OCI-M1 (cell line): ENCODE measurements around the gene DCDC2.
A peak's percentile ranks its signal among the peaks of the same experiment; 100 is the strongest.
"Not testable (repeated sequence)": the region's sequence is repeated elsewhere in the genome, so short reads cannot be mapped to it uniquely, and the experiment has no call there.

Source experiments
- DNase-seq: peaks from one replicate; lab custom pipeline; 2025; lab: John Stamatoyannopoulos, UW

Gene DCDC2

GRCh38 chr6:24324617-24325016 lies 33.2 kb downstream of the DCDC2 start:
- DNase-seq = no peak

- no peak for DNase-seq
These were observed 34.1 kb downstream of the DCDC2 start for GRCh38 chr6:24323632-24324337.

- no peak for DNase-seq
These were observed 34.9 kb downstream of the DCDC2 start for GRCh38 chr6:24322924-24323323.

- DNase-seq = not testable (repeated sequence)
These were observed 35.4 kb downstream of the DCDC2 start for GRCh38 chr6:24322446-24322845.

- DNase-seq = no peak
These were observed 36.2 kb downstream of the DCDC2 start for GRCh38 chr6:24321538-24322162.

GRCh38 chr6:24313251-24314141 lies 44.4 kb downstream of the DCDC2 start:
- no peak for DNase-seq

GRCh38 chr6:24311775-24312174 lies 46.1 kb downstream of the DCDC2 start:
- not testable (repeated sequence) for DNase-seq

GRCh38 chr6:24307881-24308280 lies 50.0 kb downstream of the DCDC2 start:
- DNase-seq = no peak

GRCh38 chr6:24306936-24307335 lies 50.9 kb downstream of the DCDC2 start:
- DNase-seq = no peak

GRCh38 chr6:24306038-24306437 lies 51.8 kb downstream of the DCDC2 start:
- DNase-seq = no peak

- DNase-seq = no peak
These were observed 60.9 kb downstream of the DCDC2 start for GRCh38 chr6:24296944-24297343.

GRCh38 chr6:24293852-24294251 lies 64.0 kb downstream of the DCDC2 start:
- DNase-seq = not testable (repeated sequence)

- DNase-seq = no peak
These were observed 70.6 kb downstream of the DCDC2 start for GRCh38 chr6:24287239-24287638.

GRCh38 chr6:24284006-24284405 lies 73.9 kb downstream of the DCDC2 start:
- no peak for DNase-seq

- peak; percentile 93 for DNase-seq
These were observed 74.5 kb downstream of the DCDC2 start for GRCh38 chr6:24283043-24283985.

GRCh38 chr6:24274441-24275083 lies 83.3 kb downstream of the DCDC2 start:
- DNase-seq = peak; percentile 68

GRCh38 chr6:24273096-24273870 lies 84.6 kb downstream of the DCDC2 start:
- DNase-seq = no peak

GRCh38 chr6:24272553-24272952 lies 85.3 kb downstream of the DCDC2 start:
- peak; percentile 43 for DNase-seq

GRCh38 chr6:24272148-24272547 lies 85.7 kb downstream of the DCDC2 start:
- no peak for DNase-seq

- DNase-seq = no peak
These were observed 87.8 kb downstream of the DCDC2 start for GRCh38 chr6:24270011-24270410.
